Measurements from ENCODE around the gene UPK1B. TPM values are rescaled to one million over a fixed set of nuclear protein-coding genes. Genes with fewer than 3 reads are reported as not detected.

The UPK1B gene
- total RNA-seq, 1 donor from 2014 or later: 25.0 TPM

- no peaks in the 10 kb centered on the region for H3K36me3 ChIP-seq (ENCODE audit: control insufficient read depth, insufficient read depth, low read length)
- TF ChIP-seq CTCF (IDR thresholded peaks at IDR 0.05; ENCODE audit: insufficient read depth, low read length, severe bottlenecking): no peak
- FAIRE-seq: no peak
These were observed 28.3 kb upstream of the UPK1B start for GRCh38 chr3:119145128-119145499.

GRCh38 chr3:119145500-119146167 lies 27.8 kb upstream of the UPK1B start, which contains the start of gene TEX55:
Gene TEX55, plus strand, starts transcription at chr3:119146165. Its CDS starts 25 bp downstream, at chr3:119146190.
- H3K4me3 ChIP-seq (ENCODE audit: low read depth, low read length): no peak within 1 kb of the TSS
- peak; percentile 74 for TF ChIP-seq CTCF (IDR thresholded peaks at IDR 0.05; ENCODE audit: insufficient read depth, low read length, severe bottlenecking)
- H3K27me3 ChIP-seq (ENCODE audit: control insufficient read depth, insufficient read depth, low read length): no peaks in the 10 kb centered on the region
- FAIRE-seq: peak; percentile 72
- DNase-seq (ENCODE audit: low read depth): peak; percentile 57
- no peaks in the 10 kb centered on the region for H3K36me3 ChIP-seq (ENCODE audit: control insufficient read depth, insufficient read depth, low read length)

More at GRCh38 chr3:119145128-119145499, 28.3 kb upstream of the UPK1B start:
- no peak for DNase-seq (ENCODE audit: low read depth)
- Histone ChIP-seq H3K27me3 (ENCODE audit: control insufficient read depth, insufficient read depth, low read length) (no peaks in the 10 kb centered on the region), H3K4me3 (ENCODE audit: low read depth, low read length) (no peak overlapping the region)

GRCh38 chr3:119146578-119147375 lies 26.6 kb upstream of the UPK1B start:
- DNase-seq (ENCODE audit: low read depth) (no peak), FAIRE-seq (peak; percentile 18)
- no peak for TF ChIP-seq CTCF (IDR thresholded peaks at IDR 0.05; ENCODE audit: insufficient read depth, low read length, severe bottlenecking)

GRCh38 chr3:119147494-119147893 lies 25.9 kb upstream of the UPK1B start:
- FAIRE-seq (no peak), DNase-seq (ENCODE audit: low read depth) (no peak)
- no peak overlapping the region for H3K4me3 ChIP-seq (ENCODE audit: low read depth, low read length)
- no peaks in the 10 kb centered on the region for H3K27me3 ChIP-seq (ENCODE audit: control insufficient read depth, insufficient read depth, low read length)
- no peak for TF ChIP-seq CTCF (IDR thresholded peaks at IDR 0.05; ENCODE audit: insufficient read depth, low read length, severe bottlenecking)
- no peaks in the 10 kb centered on the region for H3K36me3 ChIP-seq (ENCODE audit: control insufficient read depth, insufficient read depth, low read length)

More at GRCh38 chr3:119146578-119147375, 26.6 kb upstream of the UPK1B start:
- H3K4me3 ChIP-seq (ENCODE audit: low read depth, low read length): no peak overlapping the region
- no peaks in the 10 kb centered on the region for H3K36me3 ChIP-seq (ENCODE audit: control insufficient read depth, insufficient read depth, low read length)
- H3K27me3 ChIP-seq (ENCODE audit: control insufficient read depth, insufficient read depth, low read length): no peaks in the 10 kb centered on the region

GRCh38 chr3:119148493-119149180 lies 24.8 kb upstream of the UPK1B start:
- TF ChIP-seq CTCF (IDR thresholded peaks at IDR 0.05; ENCODE audit: insufficient read depth, low read length, severe bottlenecking): no peak
- no peak for FAIRE-seq
- peak; percentile 83 for DNase-seq (ENCODE audit: low read depth)
- H3K27me3 ChIP-seq (ENCODE audit: control insufficient read depth, insufficient read depth, low read length): no peaks in the 10 kb centered on the region
- H3K36me3 ChIP-seq (ENCODE audit: control insufficient read depth, insufficient read depth, low read length): no peaks in the 10 kb centered on the region
- H3K4me3 ChIP-seq (ENCODE audit: low read depth, low read length): no peak overlapping the region

All from bronchial epithelial cell (primary cell).